DMS 273 treated with DMSO at 0.1 percent for 48 hours (cell line): Measurements from ENCODE around the gene PHKG1.
A peak's percentile ranks its signal among the peaks of the same experiment; 100 is the strongest.
"Not testable (repeated sequence)": the region's sequence is repeated elsewhere in the genome, so short reads cannot be mapped to it uniquely, and the experiment has no call there.

Source experiments
- DNase-seq: peaks from one replicate; lab custom pipeline; 2025; lab: John Stamatoyannopoulos, UW

The PHKG1 gene

GRCh38 chr7:56092789-56093531 is at the start of gene PHKG1:
TSS of gene PHKG1 (minus strand) at chr7:56092952. CDS start at chr7:56088941, 4,011 bp downstream.
- peak; percentile 61 for DNase-seq

- not testable (repeated sequence) for DNase-seq
Observed at GRCh38 chr7:56131062-56131461, 38.3 kb upstream of the PHKG1 start.

DNA sequence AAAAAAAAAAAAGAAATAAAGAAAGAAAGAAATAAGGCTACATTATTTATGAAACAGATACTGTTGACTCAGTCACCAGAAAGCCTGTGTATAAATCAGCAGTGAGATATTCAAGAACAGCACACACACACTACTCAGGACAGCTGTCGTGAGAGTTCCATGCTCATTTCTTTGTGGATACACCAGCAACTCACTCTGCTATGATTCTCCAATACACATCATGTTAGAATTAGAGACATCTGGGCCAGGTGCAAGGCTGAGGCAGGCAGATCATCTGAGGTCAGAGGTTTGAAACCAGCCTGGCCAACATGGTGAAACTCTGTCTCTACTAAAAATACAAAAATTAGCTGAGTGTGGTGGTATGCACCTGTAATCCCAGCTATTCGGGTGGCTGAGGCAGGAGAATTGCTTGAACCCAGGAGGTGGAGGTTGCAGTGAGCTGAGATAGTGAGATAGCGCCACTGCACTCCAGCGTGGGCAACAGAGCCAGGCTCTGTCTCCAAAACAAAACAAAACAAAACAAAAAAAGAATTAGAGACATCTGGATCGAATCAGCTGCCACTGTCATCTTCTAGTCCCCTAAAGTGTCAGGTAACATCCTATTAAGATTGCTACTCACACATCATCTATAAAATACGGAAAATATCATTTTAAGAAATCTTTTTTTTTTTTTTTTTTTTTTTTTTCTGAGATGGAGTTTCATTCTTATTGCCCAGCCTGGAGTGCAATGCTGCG is 34.7 kb upstream of the PHKG1 start:
- DNase-seq: no peak

GRCh38 chr7:56125831-56126230 is 33.1 kb upstream of the PHKG1 start:
- no peak for DNase-seq

DNA sequence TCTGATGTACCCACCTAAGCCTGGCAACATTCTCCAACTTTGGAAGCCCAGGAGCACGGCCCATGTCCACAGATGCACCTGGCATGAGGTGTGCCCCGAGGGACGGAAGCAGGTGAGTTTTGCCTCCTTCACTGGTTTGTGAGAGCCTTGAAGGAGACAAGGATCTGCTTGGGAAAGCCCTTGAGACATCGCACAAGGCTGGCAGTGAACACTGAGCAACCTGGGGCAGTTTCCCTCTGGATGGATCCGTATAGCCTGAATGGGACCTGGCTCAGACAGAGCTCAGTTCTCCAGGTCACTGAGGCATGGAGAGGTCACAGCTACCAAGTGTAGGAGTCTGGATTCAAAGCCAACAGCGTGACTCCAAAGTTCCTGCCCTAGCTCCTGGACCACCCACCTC is 32.2 kb upstream of the PHKG1 start:
- no peak for DNase-seq

DNA sequence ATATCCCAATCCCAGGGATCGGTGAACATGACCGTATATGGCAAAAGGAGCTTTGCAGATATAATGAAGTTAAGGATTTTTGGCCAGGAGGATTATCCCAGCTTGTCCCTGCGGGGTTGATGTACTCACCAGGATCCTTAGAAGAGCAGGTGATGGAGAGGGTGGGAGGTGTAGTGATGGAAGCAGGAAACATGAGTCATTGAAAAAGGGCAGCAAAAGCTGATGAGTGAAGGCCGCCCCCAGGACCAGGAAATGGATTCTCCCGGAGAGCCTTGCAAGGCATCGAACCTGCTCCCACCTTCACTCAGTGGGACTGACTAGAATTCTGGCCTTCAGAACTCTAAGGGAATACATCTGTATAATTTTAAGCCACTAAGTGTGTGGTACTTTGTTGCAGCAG is 28.7 kb upstream of the PHKG1 start:
- no peak for DNase-seq

DNA sequence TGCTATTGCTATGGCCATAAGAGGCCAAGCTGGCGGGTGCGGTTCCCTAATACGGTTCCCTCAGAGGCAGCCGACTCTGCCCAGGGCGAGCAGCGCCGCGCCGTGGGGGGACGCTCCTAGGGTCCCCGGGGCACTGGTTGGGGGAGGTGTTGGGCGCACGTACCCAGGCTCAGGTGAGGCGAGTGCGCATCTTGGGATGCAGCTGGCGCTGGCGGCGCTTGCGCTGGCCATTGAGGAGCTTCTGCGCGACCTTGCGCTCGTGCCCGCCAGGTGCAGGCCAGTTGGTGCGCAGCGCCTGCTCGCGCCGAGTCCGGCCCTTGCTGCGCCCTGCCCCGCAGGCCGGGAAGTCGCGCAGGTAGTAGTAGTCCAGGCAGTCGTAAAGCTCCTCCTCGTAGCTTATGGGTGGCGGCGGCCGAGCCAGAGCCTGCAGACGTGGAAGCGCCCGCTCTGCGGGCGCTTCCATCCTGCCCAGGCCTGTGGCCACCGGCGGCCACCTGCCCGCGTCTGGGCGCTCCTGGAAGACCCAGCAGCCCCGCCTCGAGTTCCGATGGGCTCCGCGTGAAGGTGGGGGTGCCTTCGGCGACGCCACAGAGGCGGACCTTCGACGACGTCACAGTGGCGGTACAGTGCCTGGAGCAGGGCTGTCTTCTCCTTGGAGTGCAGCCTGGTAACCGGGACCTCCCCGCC is 23.2 kb upstream of the PHKG1 start, which contains the start of gene NUPR2:
Gene NUPR2 (minus strand): TSS at position 566 of the 687 bp plus-strand sequence. CDS start 103 bp downstream, at position 463.
- DNase-seq: no peak

- DNase-seq: not testable (repeated sequence)
Observed at GRCh38 chr7:56112244-56112643, 19.5 kb upstream of the PHKG1 start.

GRCh38 chr7:56110611-56111010 is 17.9 kb upstream of the PHKG1 start:
- no peak for DNase-seq

DNA sequence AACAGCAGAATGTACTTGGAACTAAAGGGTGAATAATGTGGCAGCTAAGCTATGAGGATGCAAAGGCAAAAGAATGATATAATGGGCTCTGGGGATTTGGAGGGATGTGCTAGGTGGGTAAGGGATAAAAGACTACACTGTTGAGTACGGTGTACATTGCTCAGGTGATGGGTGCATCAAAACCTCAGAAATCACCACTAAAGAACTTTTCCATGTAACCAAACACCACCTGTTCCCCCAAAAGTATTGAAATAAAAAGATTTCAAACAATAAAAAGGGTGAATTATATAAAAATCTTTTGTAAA is 15.2 kb upstream of the PHKG1 start:
- DNase-seq: no peak

GRCh38 chr7:56106108-56107073 is 13.6 kb upstream of the PHKG1 start, which contains the start of gene CHCHD2:
TSS of gene CHCHD2 (minus strand) at chr7:56106476. CDS start at chr7:56106413, 63 bp downstream.
- DNase-seq: peak; percentile 98

- no peak for DNase-seq
Observed at GRCh38 chr7:56105508-56105907, 12.8 kb upstream of the PHKG1 start.

GRCh38 chr7:56104138-56104537 is 11.4 kb upstream of the PHKG1 start:
- DNase-seq: not testable (repeated sequence)

- no peak for DNase-seq
Observed at GRCh38 chr7:56099653-56100052, 6.9 kb upstream of the PHKG1 start.

GRCh38 chr7:56098187-56099008 is 5.6 kb upstream of the PHKG1 start:
- not testable (repeated sequence) for DNase-seq

- DNase-seq: peak; percentile 24
Observed at GRCh38 chr7:56097700-56098099, 4.9 kb upstream of the PHKG1 start.

GRCh38 chr7:56092388-56092787 is 364 bp downstream of the PHKG1 start:
- not testable (repeated sequence) for DNase-seq

- DNase-seq: no peak
Observed at GRCh38 chr7:56091591-56091990, 1.2 kb downstream of the PHKG1 start.

DNA sequence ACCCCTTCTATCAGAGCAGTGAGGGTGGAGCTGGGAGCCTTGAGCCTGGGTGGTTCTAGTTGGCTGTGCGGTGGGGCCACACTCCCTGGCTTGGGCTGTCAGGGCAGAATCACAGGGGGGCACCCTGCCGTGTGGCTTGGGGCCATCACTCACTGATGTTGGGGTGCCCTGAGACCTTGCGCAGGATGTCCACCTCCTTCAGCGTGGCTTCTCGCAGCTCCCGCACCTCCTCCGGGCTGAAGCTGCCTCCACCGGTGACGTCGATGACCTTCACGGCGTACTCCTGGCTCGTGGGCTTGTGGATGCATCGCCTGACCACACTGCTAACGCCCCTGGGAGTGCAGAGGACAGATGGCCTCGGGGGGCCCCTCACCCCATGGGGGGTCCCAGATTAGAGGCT is 5.3 kb downstream of the PHKG1 start:
- no peak for DNase-seq

- no peak for DNase-seq
Observed at GRCh38 chr7:56086761-56087160, 6.0 kb downstream of the PHKG1 start.
